ENCODE data around the gene RALGAPA1. TPM values are rescaled to one million over a fixed set of nuclear protein-coding genes. Genes with fewer than 3 reads are reported as not detected.

Gene RALGAPA1
- total RNA-seq, 4 donors from 2014 or later: 52.5 to 127 (median 67.7) TPM

- no peaks in the 10 kb centered on the region for H3K9me3 ChIP-seq
- TF ChIP-seq POLR2AphosphoS5 (IDR thresholded peaks at IDR 0.05) (no peak), CTCF (IDR thresholded peaks at IDR 0.05) (no peak), EP300 (IDR thresholded peaks at IDR 0.05) (no peak), POLR2A (IDR thresholded peaks at IDR 0.05) (no peak)
- no peak overlapping the region for H3K4me3 ChIP-seq
- H3K4me1 ChIP-seq: peaks cover 2% of the 10 kb centered on the region
- no peak for DNase-seq (ENCODE audit: low spot score in 2 of 2)
- peaks cover 13% of the 10 kb centered on the region for H3K36me3 ChIP-seq
- H3K27me3 ChIP-seq: no peaks in the 10 kb centered on the region
- H3K27ac ChIP-seq: no peak overlapping the region
- WGBS: 100% methylated on average over 1 of the region's 1 CpG
Measured at GRCh38 chr14:35576856-35577255, 232.2 kb downstream of the RALGAPA1 start.

- no peak for DNase-seq (ENCODE audit: low spot score in 2 of 2)
- Histone ChIP-seq H3K4me1 (peaks cover 2% of the 10 kb centered on the region), H3K27me3 (no peaks in the 10 kb centered on the region), H3K4me3 (no peak overlapping the region), H3K36me3 (peaks cover 15% of the 10 kb centered on the region), H3K27ac (no peak overlapping the region), H3K9me3 (no peaks in the 10 kb centered on the region)
- no peak for TF ChIP-seq POLR2AphosphoS5 (IDR thresholded peaks at IDR 0.05)
- no peak for TF ChIP-seq EP300 (IDR thresholded peaks at IDR 0.05)
- no peak for TF ChIP-seq POLR2A (IDR thresholded peaks at IDR 0.05)
- no peak for TF ChIP-seq CTCF (IDR thresholded peaks at IDR 0.05)
Measured at GRCh38 chr14:35576260-35576659, 232.8 kb downstream of the RALGAPA1 start.

GRCh38 chr14:35573911-35574310 lies 235.2 kb downstream of the RALGAPA1 start:
- no peaks in the 10 kb centered on the region for H3K9me3 ChIP-seq
- H3K27me3 ChIP-seq: no peaks in the 10 kb centered on the region
- H3K36me3 ChIP-seq: peaks cover 9% of the 10 kb centered on the region
- WGBS: 62% methylated on average over 2 of the region's 2 CpGs
- DNase-seq (ENCODE audit: low spot score in 2 of 2): no peak
- TF ChIP-seq POLR2A (IDR thresholded peaks at IDR 0.05): no peak
- no peak for TF ChIP-seq POLR2AphosphoS5 (IDR thresholded peaks at IDR 0.05)
- TF ChIP-seq EP300 (IDR thresholded peaks at IDR 0.05): no peak
- no peak for TF ChIP-seq CTCF (IDR thresholded peaks at IDR 0.05)
- H3K27ac ChIP-seq: no peak overlapping the region
- H3K4me1 ChIP-seq: peaks cover 2% of the 10 kb centered on the region
- no peak overlapping the region for H3K4me3 ChIP-seq

- H3K9me3 ChIP-seq: no peaks in the 10 kb centered on the region
- H3K4me1 ChIP-seq: peaks cover 2% of the 10 kb centered on the region
- 98% methylated on average over 8 of the region's 8 CpGs for WGBS
- peaks cover 7% of the 10 kb centered on the region for H3K36me3 ChIP-seq
- DNase-seq (ENCODE audit: low spot score in 2 of 2): no peak
- no peak overlapping the region for H3K4me3 ChIP-seq
- H3K27ac ChIP-seq: no peak overlapping the region
- no peaks in the 10 kb centered on the region for H3K27me3 ChIP-seq
- no peak for TF ChIP-seq CTCF (IDR thresholded peaks at IDR 0.05)
- TF ChIP-seq EP300 (IDR thresholded peaks at IDR 0.05): no peak
- TF ChIP-seq POLR2A (IDR thresholded peaks at IDR 0.05): no peak
- TF ChIP-seq POLR2AphosphoS5 (IDR thresholded peaks at IDR 0.05): no peak
Measured at GRCh38 chr14:35571598-35571997, 237.5 kb downstream of the RALGAPA1 start.

- Histone ChIP-seq H3K4me1 (no peaks in the 10 kb centered on the region), H3K27me3 (no peaks in the 10 kb centered on the region), H3K9me3 (no peaks in the 10 kb centered on the region), H3K4me3 (no peak overlapping the region), H3K36me3 (no peaks in the 10 kb centered on the region), H3K27ac (no peak overlapping the region)
- 95% methylated on average over 4 of the region's 4 CpGs for WGBS
- no peak for DNase-seq (ENCODE audit: low spot score in 2 of 2)
- TF ChIP-seq POLR2AphosphoS5 (IDR thresholded peaks at IDR 0.05) (no peak), POLR2A (IDR thresholded peaks at IDR 0.05) (no peak)
Measured at GRCh38 chr14:35565871-35566464, 243.1 kb downstream of the RALGAPA1 start.

GRCh38 chr14:35558680-35559079 lies 250.4 kb downstream of the RALGAPA1 start:
- DNase-seq (ENCODE audit: low spot score in 2 of 2): no peak

More at GRCh38 chr14:35558680-35559079, 250.4 kb downstream of the RALGAPA1 start:
- TF ChIP-seq EP300 (IDR thresholded peaks at IDR 0.05): no peak
- no peak for TF ChIP-seq POLR2AphosphoS5 (IDR thresholded peaks at IDR 0.05)
- TF ChIP-seq POLR2A (IDR thresholded peaks at IDR 0.05): no peak
- no peak for TF ChIP-seq CTCF (IDR thresholded peaks at IDR 0.05)
- no peaks in the 10 kb centered on the region for H3K9me3 ChIP-seq
- H3K4me1 ChIP-seq: no peaks in the 10 kb centered on the region
- H3K27me3 ChIP-seq: no peaks in the 10 kb centered on the region
- no peak overlapping the region for H3K4me3 ChIP-seq
- H3K27ac ChIP-seq: no peak overlapping the region
- no peaks in the 10 kb centered on the region for H3K36me3 ChIP-seq
- 74% methylated on average over 2 of the region's 2 CpGs for WGBS

All from suprapubic skin (tissue), 4 donors.